Brain microvascular endothelial cell (primary cell): ENCODE results near the gene TPST2.

ENCODE experiments used
- DNase-seq: peaks from one replicate; pipeline ENCODE4 v3.0.0-alpha.2; 2020
- H3K27ac ChIP-seq: fragments of 250-450 bp; sonication (Bioruptor Pico); 2 replicates; pipeline ENCODE4 v1.5.1; 2020; ENCODE audit warnings: mild to moderate bottlenecking, moderate library complexity
- H3K27me3 ChIP-seq: fragments of 250-450 bp; sonication (Bioruptor Pico); replicated peaks from 2 replicates; pipeline ENCODE4 v1.5.1; 2020; ENCODE audit warnings: mild to moderate bottlenecking
- H3K36me3 ChIP-seq: fragments of 250-450 bp; sonication (Bioruptor Pico); replicated peaks from 2 replicates; pipeline ENCODE4 v1.5.1; 2020; ENCODE audit warnings: mild to moderate bottlenecking
- H3K4me3 ChIP-seq: 2 replicates; pipeline ENCODE4 v1.5.1; 2011; ENCODE audit warnings: low read depth, mild to moderate bottlenecking, control low read depth, low read length, moderate library complexity
- in situ Hi-C: cut with HindIII; loops from 2 replicates; pipeline ENCODE4 v1.10.0; 2017; ENCODE audit warnings: low sequenced_read_pairs, low pct_ligation_motif_present
- TF ChIP-seq, protein P1 (sequence below): IDR thresholded peaks from 2 replicates; pipeline ENCODE4 v1.5.1; 2011; ENCODE audit warnings: low read depth, mild to moderate bottlenecking, moderate library complexity, low read length, control low read depth, inconsistent platforms; ENCODE audit errors: missing control alignments

The TPST2 gene

DNA sequence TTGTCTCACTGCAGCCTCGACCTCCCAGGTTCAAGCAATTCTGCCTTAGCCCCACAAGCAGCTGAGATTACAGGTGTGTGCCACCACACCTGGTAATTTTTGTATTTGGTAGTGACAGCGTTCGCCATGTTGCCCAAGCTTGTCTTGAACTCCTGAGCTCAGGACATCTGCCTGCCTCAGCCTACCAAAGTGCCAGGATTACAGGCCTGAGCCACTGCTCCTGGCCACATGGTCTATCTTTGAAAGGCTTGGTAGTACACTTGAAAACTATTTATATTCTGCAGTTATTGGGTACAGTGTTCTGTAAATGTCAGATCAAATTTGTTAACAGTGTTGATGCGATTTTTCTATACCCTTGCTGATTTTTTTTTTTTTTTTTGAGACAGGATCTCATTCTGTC, 41.4 kb upstream of the TPST2 start:
- in situ Hi-C loops = no loop called here
- no peaks in the 10 kb centered on the region for H3K36me3 ChIP-seq
- no peak overlapping the region for H3K4me3 ChIP-seq
- TF ChIP-seq, protein P1, sequence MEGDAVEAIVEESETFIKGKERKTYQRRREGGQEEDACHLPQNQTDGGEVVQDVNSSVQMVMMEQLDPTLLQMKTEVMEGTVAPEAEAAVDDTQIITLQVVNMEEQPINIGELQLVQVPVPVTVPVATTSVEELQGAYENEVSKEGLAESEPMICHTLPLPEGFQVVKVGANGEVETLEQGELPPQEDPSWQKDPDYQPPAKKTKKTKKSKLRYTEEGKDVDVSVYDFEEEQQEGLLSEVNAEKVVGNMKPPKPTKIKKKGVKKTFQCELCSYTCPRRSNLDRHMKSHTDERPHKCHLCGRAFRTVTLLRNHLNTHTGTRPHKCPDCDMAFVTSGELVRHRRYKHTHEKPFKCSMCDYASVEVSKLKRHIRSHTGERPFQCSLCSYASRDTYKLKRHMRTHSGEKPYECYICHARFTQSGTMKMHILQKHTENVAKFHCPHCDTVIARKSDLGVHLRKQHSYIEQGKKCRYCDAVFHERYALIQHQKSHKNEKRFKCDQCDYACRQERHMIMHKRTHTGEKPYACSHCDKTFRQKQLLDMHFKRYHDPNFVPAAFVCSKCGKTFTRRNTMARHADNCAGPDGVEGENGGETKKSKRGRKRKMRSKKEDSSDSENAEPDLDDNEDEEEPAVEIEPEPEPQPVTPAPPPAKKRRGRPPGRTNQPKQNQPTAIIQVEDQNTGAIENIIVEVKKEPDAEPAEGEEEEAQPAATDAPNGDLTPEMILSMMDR = no peak
- H3K27me3 ChIP-seq = no peaks in the 10 kb centered on the region
- DNase-seq = no peak
- no peak overlapping the region for H3K27ac ChIP-seq

DNA sequence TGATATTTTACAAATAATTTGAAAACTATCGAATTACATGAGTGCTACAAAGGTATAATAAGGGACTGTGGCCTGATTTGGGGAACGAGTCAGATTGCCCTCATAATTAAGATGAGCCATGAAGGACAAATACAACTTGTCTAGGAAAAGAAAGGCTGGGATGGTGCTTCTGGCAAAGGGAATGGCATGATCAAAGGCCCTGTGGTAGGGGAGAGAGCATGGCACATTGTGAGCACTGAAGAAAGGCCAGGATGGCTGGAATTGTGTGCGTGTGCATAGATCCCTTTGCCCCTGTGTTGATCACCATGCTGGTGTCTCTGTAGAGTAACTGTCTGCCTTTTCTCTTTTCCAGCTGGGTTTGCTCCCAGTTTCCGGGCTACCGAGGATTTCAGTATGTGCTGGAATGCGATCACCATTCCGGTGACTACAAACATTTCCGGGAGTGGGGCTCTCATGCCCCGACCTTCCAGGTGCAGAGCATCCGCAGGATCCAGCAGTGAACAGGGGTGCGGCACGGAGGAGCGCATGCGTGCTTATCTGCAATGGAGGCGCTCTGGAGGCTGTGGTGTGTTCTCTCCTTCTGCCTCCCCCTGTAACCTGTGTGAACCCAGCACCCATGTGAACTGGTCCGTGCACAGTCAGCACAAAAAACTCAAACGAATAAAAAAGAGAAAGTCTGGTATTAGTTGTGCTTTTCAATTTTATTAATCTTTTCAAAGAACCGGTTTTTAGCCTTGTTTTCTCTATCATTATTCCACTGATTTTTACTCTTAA, 40.2 kb upstream of the TPST2 start:
- Histone ChIP-seq H3K27me3 (no peaks in the 10 kb centered on the region), H3K4me3 (no peak overlapping the region), H3K27ac (no peak overlapping the region), H3K36me3 (no peaks in the 10 kb centered on the region)
- TF ChIP-seq, protein P1 = no peak
- in situ Hi-C loops = no loop called here
- no peak for DNase-seq

DNA sequence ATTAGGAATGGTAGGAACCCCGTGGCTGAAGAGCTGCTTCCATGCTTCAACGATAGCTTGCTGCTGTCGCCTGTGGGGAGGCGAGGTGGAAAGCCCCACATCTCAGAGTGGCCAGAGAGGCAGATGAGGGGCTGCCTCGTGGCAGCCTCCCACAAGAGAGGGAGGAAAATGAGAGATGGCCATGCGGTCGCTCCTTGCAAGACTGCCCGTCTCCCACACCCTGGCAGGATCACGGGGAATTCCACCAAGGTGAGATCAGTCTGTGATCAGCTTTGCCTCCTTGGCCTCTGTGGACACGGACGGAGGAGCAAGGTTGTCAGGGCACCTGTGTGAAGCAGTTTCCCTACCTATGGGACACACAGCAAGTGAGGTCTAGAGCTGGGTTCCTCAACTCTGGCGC, 34.9 kb upstream of the TPST2 start:
- TF ChIP-seq, protein P1 = no peak
- in situ Hi-C loops = no loop called here

DNA sequence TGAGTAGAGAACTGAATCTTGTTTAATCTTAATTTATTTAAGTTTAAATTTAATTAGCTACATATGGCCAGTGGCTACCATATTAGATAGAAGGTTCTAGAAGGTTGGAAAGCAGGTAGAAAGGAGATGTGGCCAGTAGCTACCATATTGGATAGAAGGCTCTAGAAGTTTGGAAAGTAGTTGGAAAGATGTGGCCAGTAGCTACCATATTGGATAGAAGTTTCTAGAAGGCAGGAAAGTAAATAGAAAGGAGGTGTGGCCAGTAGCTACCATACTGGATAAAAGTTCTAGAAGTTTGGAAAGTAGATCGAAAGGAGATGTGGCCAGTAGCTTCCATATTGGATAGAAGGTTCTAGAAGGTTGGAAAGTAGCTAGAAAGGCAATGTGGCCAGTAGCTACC, 34.1 kb upstream of the TPST2 start:
- Histone ChIP-seq H3K27ac (no peak overlapping the region), H3K27me3 (no peaks in the 10 kb centered on the region), H3K4me3 (no peak overlapping the region), H3K36me3 (no peaks in the 10 kb centered on the region)
- in situ Hi-C loops = no loop called here
- TF ChIP-seq, protein P1 = no peak
- no peak for DNase-seq

More for the DNA sequence above, 34.9 kb upstream of the TPST2 start:
- no peak overlapping the region for H3K27ac ChIP-seq
- no peaks in the 10 kb centered on the region for H3K27me3 ChIP-seq
- H3K36me3 ChIP-seq = no peaks in the 10 kb centered on the region
- no peak overlapping the region for H3K4me3 ChIP-seq
- DNase-seq = no peak

DNA sequence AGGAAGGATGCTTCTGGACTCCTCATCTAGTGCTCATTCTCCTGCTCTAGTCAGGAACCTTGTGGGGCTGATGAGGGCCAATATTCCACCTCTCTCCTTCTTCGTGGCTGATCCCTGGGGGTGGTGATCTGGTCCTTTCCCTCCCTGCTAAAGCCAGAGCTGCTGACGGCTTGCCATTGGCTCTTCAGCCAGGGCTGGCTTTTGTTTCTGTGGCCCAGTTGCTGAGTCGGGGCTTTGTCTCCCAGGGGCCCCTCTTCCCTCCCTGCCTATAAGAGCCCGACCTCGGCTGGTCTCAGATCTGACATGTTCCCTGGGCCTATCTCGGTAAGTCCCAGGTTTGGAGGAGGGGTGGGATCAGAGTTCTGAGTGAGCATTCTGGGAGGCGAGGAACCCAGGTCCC, 31.7 kb upstream of the TPST2 start, which contains the start of gene CRYBA4:
TSS of gene CRYBA4 (plus strand) at position 301 of the 400 bp plus-strand sequence. CDS start 634 bp downstream, outside the sequence.
- no peaks in the 10 kb centered on the region for H3K36me3 ChIP-seq
- in situ Hi-C loops = no loop called here
- no peak within 1 kb of the TSS for H3K27ac ChIP-seq
- no peak for DNase-seq
- no peak within 1 kb of the TSS for H3K4me3 ChIP-seq
- H3K27me3 ChIP-seq = no peaks in the 10 kb centered on the region
- TF ChIP-seq, protein P1 = no peak

DNA sequence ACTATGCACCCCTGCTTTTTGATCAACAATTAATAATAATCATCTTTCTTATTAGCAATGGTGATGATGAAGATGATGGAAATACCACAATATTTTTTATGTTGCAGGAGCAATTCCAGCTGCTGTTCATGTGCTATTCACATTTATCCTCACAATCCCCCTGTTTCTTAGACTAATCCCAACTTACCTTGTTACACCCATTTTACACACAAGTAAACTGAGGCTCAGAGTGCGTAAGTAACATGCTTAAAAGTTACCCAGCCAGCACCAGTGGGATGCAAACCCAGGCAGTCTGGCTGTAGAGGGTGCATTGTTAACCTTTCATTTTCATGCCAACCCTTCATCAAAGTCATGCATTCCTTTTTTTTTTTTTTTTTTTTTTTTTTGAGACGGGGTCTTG, 30.3 kb upstream of the TPST2 start:
- no peak overlapping the region for H3K27ac ChIP-seq
- TF ChIP-seq, protein P1 = no peak

More for the DNA sequence above, 30.3 kb upstream of the TPST2 start:
- DNase-seq = no peak
- H3K27me3 ChIP-seq = no peaks in the 10 kb centered on the region
- no peaks in the 10 kb centered on the region for H3K36me3 ChIP-seq
- H3K4me3 ChIP-seq = no peak overlapping the region
- in situ Hi-C loops = no loop called here
